ENCODE results near the gene SUCLA2. TPM values are rescaled to one million over a fixed set of nuclear protein-coding genes. Genes with fewer than 3 reads are reported as not detected.
"Not testable (repeated sequence)": the region's sequence is repeated elsewhere in the genome, so short reads cannot be mapped to it uniquely, and the experiment has no call there.

The SUCLA2 gene
- total RNA-seq, 3 donors from 2014 or later: 42.3 to 75.4 (median 61.3) TPM

GRCh38 chr13:48009284-48009683 is 8.2 kb upstream of the SUCLA2 start:
- peak in 1 of 2 donors; percentile 60 for DNase-seq (ENCODE audit: low spot score in 2 of 2)
- no peak for TF ChIP-seq POLR2AphosphoS5 (IDR thresholded peaks at IDR 0.05)
- Histone ChIP-seq H3K36me3 (no peaks in the 10 kb centered on the region), H3K27me3 (no peaks in the 10 kb centered on the region), H3K27ac (peak overlapping the region; percentile 54 to 73), H3K4me1 (no peaks in the 10 kb centered on the region), H3K9me3 (no peaks in the 10 kb centered on the region), H3K4me3 (no peak overlapping the region)
- intact Hi-C loops (cut with DNase I; ENCODE audit: low total_unique reads): no loop called here

- DNase-seq (ENCODE audit: low spot score in 2 of 2): no peak
- TF ChIP-seq POLR2AphosphoS5 (IDR thresholded peaks at IDR 0.05) (no peak), POLR2A (IDR thresholded peaks at IDR 0.05) (no peak)
- TF ChIP-seq, protein P1, sequence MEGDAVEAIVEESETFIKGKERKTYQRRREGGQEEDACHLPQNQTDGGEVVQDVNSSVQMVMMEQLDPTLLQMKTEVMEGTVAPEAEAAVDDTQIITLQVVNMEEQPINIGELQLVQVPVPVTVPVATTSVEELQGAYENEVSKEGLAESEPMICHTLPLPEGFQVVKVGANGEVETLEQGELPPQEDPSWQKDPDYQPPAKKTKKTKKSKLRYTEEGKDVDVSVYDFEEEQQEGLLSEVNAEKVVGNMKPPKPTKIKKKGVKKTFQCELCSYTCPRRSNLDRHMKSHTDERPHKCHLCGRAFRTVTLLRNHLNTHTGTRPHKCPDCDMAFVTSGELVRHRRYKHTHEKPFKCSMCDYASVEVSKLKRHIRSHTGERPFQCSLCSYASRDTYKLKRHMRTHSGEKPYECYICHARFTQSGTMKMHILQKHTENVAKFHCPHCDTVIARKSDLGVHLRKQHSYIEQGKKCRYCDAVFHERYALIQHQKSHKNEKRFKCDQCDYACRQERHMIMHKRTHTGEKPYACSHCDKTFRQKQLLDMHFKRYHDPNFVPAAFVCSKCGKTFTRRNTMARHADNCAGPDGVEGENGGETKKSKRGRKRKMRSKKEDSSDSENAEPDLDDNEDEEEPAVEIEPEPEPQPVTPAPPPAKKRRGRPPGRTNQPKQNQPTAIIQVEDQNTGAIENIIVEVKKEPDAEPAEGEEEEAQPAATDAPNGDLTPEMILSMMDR (IDR thresholded peaks at IDR 0.05): no peak
These were observed 5.3 kb upstream of the SUCLA2 start for GRCh38 chr13:48006396-48006795.

GRCh38 chr13:48004201-48004600 is 3.1 kb upstream of the SUCLA2 start:
- no peak for DNase-seq (ENCODE audit: low spot score in 2 of 2)
- Histone ChIP-seq H3K27ac (no peak overlapping the region), H3K27me3 (no peaks in the 10 kb centered on the region), H3K36me3 (no peaks in the 10 kb centered on the region), H3K9me3 (no peaks in the 10 kb centered on the region), H3K4me3 (no peak overlapping the region), H3K4me1 (peaks cover 0 to 5% of the 10 kb centered on the region in 2 donors)
- TF ChIP-seq, protein P1 (IDR thresholded peaks at IDR 0.05): no peak
- TF ChIP-seq POLR2AphosphoS5 (IDR thresholded peaks at IDR 0.05) (no peak), POLR2A (IDR thresholded peaks at IDR 0.05) (no peak)
- intact Hi-C loops (cut with DNase I; ENCODE audit: low total_unique reads): loop anchor here (5.0 kb wide), 1 partner anchor 988 kb away; no protein-coding TSS in a partner anchor

More at GRCh38 chr13:48006396-48006795, 5.3 kb upstream of the SUCLA2 start:
- H3K4me1 ChIP-seq: no peaks in the 10 kb centered on the region
- no peaks in the 10 kb centered on the region for H3K9me3 ChIP-seq
- intact Hi-C loops (cut with DNase I; ENCODE audit: low total_unique reads): no loop called here
- H3K4me3 ChIP-seq: no peak overlapping the region
- no peak overlapping the region for H3K27ac ChIP-seq
- H3K27me3 ChIP-seq: no peaks in the 10 kb centered on the region
- H3K36me3 ChIP-seq: no peaks in the 10 kb centered on the region

GRCh38 chr13:48001999-48002398 is 926 bp upstream of the SUCLA2 start:
- DNase-seq (ENCODE audit: low spot score in 2 of 2); H3K27me3 ChIP-seq; H3K9me3 ChIP-seq; H3K4me1 ChIP-seq; H3K36me3 ChIP-seq: not testable (repeated sequence)
- intact Hi-C loops (cut with DNase I; ENCODE audit: low total_unique reads): loop anchor here (5.0 kb wide), 1 partner anchor 990 kb away; no protein-coding TSS in a partner anchor
- Histone ChIP-seq H3K27ac (peak overlapping the region in 1 of 2 donors; percentile 86), H3K4me3 (peak overlapping the region; percentile 92 to 99 (median 98))

GRCh38 chr13:48000559-48001113 is 437 bp downstream of the SUCLA2 start:
- Histone ChIP-seq H3K27me3 (no peaks in the 10 kb centered on the region), H3K27ac (peak overlapping the region; percentile 86 to 88), H3K9me3 (no peaks in the 10 kb centered on the region), H3K36me3 (no peaks in the 10 kb centered on the region), H3K4me3 (peak overlapping the region; percentile 92 to 99 (median 98)), H3K4me1 (peaks cover 0 to 5% of the 10 kb centered on the region in 2 donors)
- DNase-seq (ENCODE audit: low spot score in 2 of 2): peak in 1 of 2 donors; percentile 52
- TF ChIP-seq POLR2A (IDR thresholded peaks at IDR 0.05) (no peak), POLR2AphosphoS5 (IDR thresholded peaks at IDR 0.05) (no peak)
- TF ChIP-seq, protein P1 (IDR thresholded peaks at IDR 0.05): no peak
- intact Hi-C loops (cut with DNase I; ENCODE audit: low total_unique reads): loop anchor here (5.0 kb wide), 1 partner anchor 992 kb away; no protein-coding TSS in a partner anchor

DNA sequence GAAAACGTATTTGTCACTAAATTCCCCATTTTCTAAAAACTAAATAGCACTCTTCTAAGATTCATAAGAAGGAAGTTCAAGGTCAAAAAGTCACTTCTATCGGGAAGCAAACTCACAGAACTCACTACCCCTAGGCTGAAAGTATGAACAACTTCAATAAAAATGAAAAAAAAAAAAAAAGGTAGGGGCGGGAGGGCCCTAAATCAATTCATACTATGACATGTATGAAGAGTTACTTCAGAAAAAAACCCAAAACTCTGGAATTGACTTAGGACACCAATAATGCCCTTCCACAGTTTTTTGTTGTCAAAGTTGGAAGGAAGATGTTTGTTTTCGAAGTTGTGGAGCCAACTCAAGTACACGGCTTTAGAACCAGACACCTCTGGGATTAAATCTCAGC is 1.1 kb downstream of the SUCLA2 start:
- intact Hi-C loops (cut with DNase I; ENCODE audit: low total_unique reads): loop anchor here (5.0 kb wide), 1 partner anchor 992 kb away; no protein-coding TSS in a partner anchor
- no peaks in the 10 kb centered on the region for H3K27me3 ChIP-seq
- no peak for DNase-seq (ENCODE audit: low spot score in 2 of 2)
- H3K4me1 ChIP-seq: peaks cover 0 to 5% of the 10 kb centered on the region in 2 donors
- no peaks in the 10 kb centered on the region for H3K36me3 ChIP-seq
- H3K4me3 ChIP-seq: peak overlapping the region; percentile 92 to 99 (median 98)
- H3K27ac ChIP-seq: peak overlapping the region in 1 of 2 donors; percentile 86
- TF ChIP-seq, protein P1 (IDR thresholded peaks at IDR 0.05): no peak
- no peaks in the 10 kb centered on the region for H3K9me3 ChIP-seq
